H9 (cell line): Measurements from ENCODE around the gene KRTAP5-4. TPM values are rescaled to one million over a fixed set of nuclear protein-coding genes. Genes with fewer than 3 reads are reported as not detected.

Source experiments
- DNase-seq: peaks from one replicate; pipeline ENCODE4 v3.0.0-alpha.2; 2017
- H2AFZ ChIP-seq: one replicate; pipeline ENCODE4 v1.6.1; 2013; ENCODE audit warnings: mild to moderate bottlenecking, low read length, control low read depth, moderate library complexity
- H2AK5ac ChIP-seq: 2 replicates; pipeline ENCODE4 v1.6.1; 2013; ENCODE audit warnings: low read length, control low read depth, mixed read lengths; ENCODE audit not compliant: insufficient read length
- H2BK120ac ChIP-seq: one replicate; pipeline ENCODE4 v1.6.1; 2013; ENCODE audit warnings: low read depth, mild to moderate bottlenecking, low read length, control low read depth, inconsistent platforms; ENCODE audit not compliant: poor library complexity, severe bottlenecking
- H2BK12ac ChIP-seq: 2 replicates; pipeline ENCODE4 v1.6.1; 2013; ENCODE audit warnings: low read length, control low read depth, mixed read lengths, low read depth; ENCODE audit not compliant: insufficient read length
- H2BK15ac ChIP-seq: 2 replicates; pipeline ENCODE4 v1.6.1; 2013; ENCODE audit warnings: low read depth, low read length, control low read depth
- H2BK20ac ChIP-seq: one replicate; pipeline ENCODE4 v1.6.1; 2013; ENCODE audit warnings: low read depth, mild to moderate bottlenecking, low read length, control low read depth, inconsistent platforms; ENCODE audit not compliant: poor library complexity, severe bottlenecking
- H2BK5ac ChIP-seq: 2 replicates; pipeline ENCODE4 v1.6.1; 2013; ENCODE audit warnings: low read length, control low read depth, mixed read lengths; ENCODE audit not compliant: insufficient read length
- H3K14ac ChIP-seq: 2 replicates; pipeline ENCODE4 v1.6.1; 2013; ENCODE audit warnings: low read length, control low read depth; ENCODE audit not compliant: insufficient read depth
- H3K18ac ChIP-seq: 2 replicates; pipeline ENCODE4 v1.6.1; 2013; ENCODE audit warnings: low read depth, mild to moderate bottlenecking, mixed read lengths, low read length, control low read depth; ENCODE audit not compliant: insufficient read length
- H3K23ac ChIP-seq: 2 replicates; pipeline ENCODE4 v1.6.1; 2013; ENCODE audit warnings: low read length, control low read depth, mixed read lengths, low read depth; ENCODE audit not compliant: insufficient read length
- H3K23me2 ChIP-seq: 2 replicates; pipeline ENCODE4 v1.6.1; 2013; ENCODE audit warnings: low read depth, mild to moderate bottlenecking, mixed read lengths, low read length, control low read depth; ENCODE audit not compliant: insufficient read length, poor library complexity, severe bottlenecking
- H3K27ac ChIP-seq: 2 replicates; pipeline ENCODE4 v1.5.1; 2013; ENCODE audit warnings: low read length, control low read depth, mixed read lengths, low read depth; ENCODE audit not compliant: insufficient read length
- H3K27me3 ChIP-seq: 2 replicates; pipeline ENCODE4 v1.6.1; 2013; ENCODE audit warnings: low read length, control low read depth, inconsistent platforms; ENCODE audit not compliant: insufficient read depth
- H3K4ac ChIP-seq: 2 replicates; pipeline ENCODE4 v1.6.1; 2013; ENCODE audit warnings: low read depth, mild to moderate bottlenecking, control low read depth, inconsistent platforms, low read length, moderate library complexity
- H3K4me1 ChIP-seq: 2 replicates; pipeline ENCODE4 v1.6.1; 2013; ENCODE audit warnings: low read length, control low read depth, inconsistent platforms; ENCODE audit not compliant: insufficient read depth
- H3K4me2 ChIP-seq: 2 replicates; pipeline ENCODE4 v1.6.1; 2013; ENCODE audit warnings: low read length, control low read depth, mixed read lengths; ENCODE audit not compliant: insufficient read length, insufficient read depth
- H3K56ac ChIP-seq: 2 replicates; pipeline ENCODE4 v1.6.1; 2013; ENCODE audit warnings: low read depth, mild to moderate bottlenecking, mixed read lengths, low read length, control low read depth; ENCODE audit not compliant: insufficient read length
- H3K79me1 ChIP-seq: 2 replicates; pipeline ENCODE4 v1.6.1; 2013; ENCODE audit warnings: low read depth, mild to moderate bottlenecking, moderate library complexity, low read length, control low read depth, inconsistent platforms; ENCODE audit not compliant: insufficient read depth, poor library complexity, severe bottlenecking
- H3K79me2 ChIP-seq: 2 replicates; pipeline ENCODE4 v1.6.1; 2013; ENCODE audit warnings: low read length, control low read depth, inconsistent platforms; ENCODE audit not compliant: insufficient read depth
- H3K9ac ChIP-seq: 2 replicates; pipeline ENCODE4 v1.6.1; 2013; ENCODE audit warnings: low read length, control low read depth, mixed read lengths; ENCODE audit not compliant: insufficient read length; ENCODE audit errors: extremely low read depth
- H3K9me3 ChIP-seq: one replicate; pipeline ENCODE4 v1.6.1; 2013; ENCODE audit warnings: low read depth, low read length, inconsistent platforms; ENCODE audit not compliant: control insufficient read depth
- H3T11ph ChIP-seq: one replicate; pipeline ENCODE4 v1.6.1; 2013; ENCODE audit warnings: mild to moderate bottlenecking, low read length, control low read depth, inconsistent platforms
- H4K20me1 ChIP-seq: one replicate; pipeline ENCODE4 v1.6.1; 2013; ENCODE audit not compliant: control insufficient read depth, insufficient read length, insufficient read depth
- H4K5ac ChIP-seq: 2 replicates; pipeline ENCODE4 v1.6.1; 2013; ENCODE audit warnings: low read depth, mild to moderate bottlenecking, mixed read lengths, low read length, control low read depth; ENCODE audit not compliant: insufficient read length
- H4K8ac ChIP-seq: replicated peaks from 2 replicates; pipeline ENCODE4 v1.6.1; 2013; ENCODE audit warnings: low read length, control low read depth, mixed read lengths, low read depth; ENCODE audit not compliant: insufficient read length
- H4K91ac ChIP-seq: 2 replicates; pipeline ENCODE4 v1.6.1; 2013; ENCODE audit warnings: low read depth, mild to moderate bottlenecking, moderate library complexity, mixed read lengths, low read length, control low read depth; ENCODE audit not compliant: insufficient read length
- H3K27ac Mint-ChIP-seq, 3 experiments: 2 replicates in 2 of 3; 3 replicates in 1 of 3; pipeline ENCODE4 v1.8.0; 2020 to 2021; ENCODE audit warnings: mixed read lengths in 3 of 3, mild to moderate bottlenecking in 1 of 3, moderate library complexity in 1 of 3
- H3K27me3 Mint-ChIP-seq: 2 replicates; pipeline ENCODE4 v1.8.0; 2021; ENCODE audit warnings: low read depth, mild to moderate bottlenecking, moderate library complexity, mixed read lengths
- H3K36me3 Mint-ChIP-seq, 3 experiments: 2 replicates in 2 of 3; 3 replicates in 1 of 3; pipeline ENCODE4 v1.8.0; 2020 to 2021; ENCODE audit warnings: low read depth in 3 of 3, mixed read lengths in 3 of 3; ENCODE audit not compliant: insufficient read depth in 1 of 3
- H3K4me1 Mint-ChIP-seq, 2 experiments: 2 replicates each; pipeline ENCODE4 v1.8.0; 2020; ENCODE audit warnings: mixed read lengths in 2 of 2
- H3K4me3 Mint-ChIP-seq, 2 experiments: 2 replicates in 1 of 2; 3 replicates in 1 of 2; pipeline ENCODE4 v1.8.0; 2020 to 2021; ENCODE audit warnings: mild to moderate bottlenecking in 2 of 2, mixed read lengths in 2 of 2, moderate library complexity in 1 of 2
- H3K9me3 Mint-ChIP-seq, 2 experiments: 2 replicates in 1 of 2; 3 replicates in 1 of 2; pipeline ENCODE4 v1.8.0; 2020; ENCODE audit warnings: mild to moderate bottlenecking in 2 of 2, mixed read lengths in 2 of 2, moderate library complexity in 1 of 2
- WGBS: extraction: QIAGEN DNeasy Blood & Tissue Kit; methylation state at CpG from one replicate; pipeline ENCODE4 v1.1.7; 2013; ENCODE audit warnings: missing lambda C conversion rate, low lambda C conversion rate, mixed read lengths; ENCODE audit not compliant: insufficient read length; ENCODE audit errors: extremely low coverage; 5-methylcytosine and 5-hydroxymethylcytosine counted together
- total RNA-seq: library from RNA; stranded (reverse); gene quantifications from 2 replicates; pipeline ENCODE4 v1.2.1, GENCODE V29; 2021
- TF ChIP-seq, protein P1 (sequence below): fragments of 200-600 bp; sonication (generic); conservative IDR thresholded peaks from 3 replicates; pipeline ENCODE4 v1.8.0; 2021; ENCODE audit warnings: antibody characterized with exemption, mild to moderate bottlenecking

KRTAP5-4 gene
- total RNA-seq, 1 experiment from 2014 or later, result not detected

DNA sequence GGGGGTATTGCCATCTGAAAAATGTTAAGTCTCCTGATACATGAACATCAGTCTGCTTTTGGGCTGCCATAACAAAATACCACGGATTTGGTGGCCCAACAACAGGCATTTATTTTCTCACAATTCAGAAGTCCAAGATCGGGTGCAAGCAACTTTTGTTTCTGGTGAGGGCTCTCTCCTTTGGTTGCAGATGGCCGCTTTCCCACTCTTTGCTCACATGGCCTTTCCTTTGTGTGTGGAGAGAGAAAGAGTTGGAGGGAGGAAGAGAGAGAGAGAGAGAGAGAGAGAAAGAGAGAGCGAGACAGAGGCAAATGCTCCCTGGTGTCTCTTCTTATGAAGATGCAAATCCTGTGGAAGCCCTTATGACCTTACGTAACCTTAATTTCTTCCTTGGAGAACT is 21.3 kb downstream of the KRTAP5-4 start:
- no peaks in the 10 kb centered on the region for H3K79me2 ChIP-seq
- no peak overlapping the region for H2BK5ac ChIP-seq
- H4K8ac ChIP-seq, result no peak overlapping the region
- no peak overlapping the region for H2BK12ac ChIP-seq
- peaks cover 4 to 8% (median 4%) of the 10 kb centered on the region in 3 experiments; a peak in 6 of 7 replicates for H3K36me3 Mint-ChIP-seq
- H3K27me3 ChIP-seq, result no peaks in the 10 kb centered on the region
- TF ChIP-seq, protein P1, sequence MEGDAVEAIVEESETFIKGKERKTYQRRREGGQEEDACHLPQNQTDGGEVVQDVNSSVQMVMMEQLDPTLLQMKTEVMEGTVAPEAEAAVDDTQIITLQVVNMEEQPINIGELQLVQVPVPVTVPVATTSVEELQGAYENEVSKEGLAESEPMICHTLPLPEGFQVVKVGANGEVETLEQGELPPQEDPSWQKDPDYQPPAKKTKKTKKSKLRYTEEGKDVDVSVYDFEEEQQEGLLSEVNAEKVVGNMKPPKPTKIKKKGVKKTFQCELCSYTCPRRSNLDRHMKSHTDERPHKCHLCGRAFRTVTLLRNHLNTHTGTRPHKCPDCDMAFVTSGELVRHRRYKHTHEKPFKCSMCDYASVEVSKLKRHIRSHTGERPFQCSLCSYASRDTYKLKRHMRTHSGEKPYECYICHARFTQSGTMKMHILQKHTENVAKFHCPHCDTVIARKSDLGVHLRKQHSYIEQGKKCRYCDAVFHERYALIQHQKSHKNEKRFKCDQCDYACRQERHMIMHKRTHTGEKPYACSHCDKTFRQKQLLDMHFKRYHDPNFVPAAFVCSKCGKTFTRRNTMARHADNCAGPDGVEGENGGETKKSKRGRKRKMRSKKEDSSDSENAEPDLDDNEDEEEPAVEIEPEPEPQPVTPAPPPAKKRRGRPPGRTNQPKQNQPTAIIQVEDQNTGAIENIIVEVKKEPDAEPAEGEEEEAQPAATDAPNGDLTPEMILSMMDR, result no peak
- no peak overlapping the region for H3K56ac ChIP-seq
- H4K20me1 ChIP-seq, result no peaks in the 10 kb centered on the region
- no peak overlapping the region for H3K23ac ChIP-seq
- H3K79me1 ChIP-seq, result no peaks in the 10 kb centered on the region
- no peak overlapping the region for H3K27ac ChIP-seq
- H3K27me3 Mint-ChIP-seq, result peaks cover 44% of the 10 kb centered on the region
- no peak overlapping the region for H2AFZ ChIP-seq
- no CpG with 5 or more reads among the region's 5 CpGs for WGBS
- H2BK120ac ChIP-seq, result no peak overlapping the region
- H4K91ac ChIP-seq, result no peak overlapping the region
- H3K4me2 ChIP-seq, result no peak overlapping the region
- H3K18ac ChIP-seq, result no peak overlapping the region
- H3T11ph ChIP-seq, result no peak overlapping the region
- no peak overlapping the region for H2BK20ac ChIP-seq
- no peak overlapping the region for H3K4me3 Mint-ChIP-seq
- H3K27ac Mint-ChIP-seq, result no peak overlapping the region
- H2AK5ac ChIP-seq, result no peak overlapping the region
- H3K23me2 ChIP-seq, result no peaks in the 10 kb centered on the region
- H4K5ac ChIP-seq, result no peak overlapping the region
- H3K4ac ChIP-seq, result no peak overlapping the region
- H3K9me3 ChIP-seq, result no peaks in the 10 kb centered on the region
- peaks cover 3% of the 10 kb centered on the region; the same call in 1 of the 2 replicates for H3K4me1 ChIP-seq
- DNase-seq, result no peak
- H3K14ac ChIP-seq, result no peak overlapping the region
- peaks cover 28 to 30% of the 10 kb centered on the region in 2 experiments for H3K4me1 Mint-ChIP-seq
- no peak overlapping the region for H3K9ac ChIP-seq
- peaks cover 13 to 19% of the 10 kb centered on the region in 2 experiments for H3K9me3 Mint-ChIP-seq
- H2BK15ac ChIP-seq, result no peak overlapping the region
